Measurements from ENCODE around the gene GLS.
"Not testable (repeated sequence)": the region's sequence is repeated elsewhere in the genome, so short reads cannot be mapped to it uniquely, and the experiment has no call there.

DNA sequence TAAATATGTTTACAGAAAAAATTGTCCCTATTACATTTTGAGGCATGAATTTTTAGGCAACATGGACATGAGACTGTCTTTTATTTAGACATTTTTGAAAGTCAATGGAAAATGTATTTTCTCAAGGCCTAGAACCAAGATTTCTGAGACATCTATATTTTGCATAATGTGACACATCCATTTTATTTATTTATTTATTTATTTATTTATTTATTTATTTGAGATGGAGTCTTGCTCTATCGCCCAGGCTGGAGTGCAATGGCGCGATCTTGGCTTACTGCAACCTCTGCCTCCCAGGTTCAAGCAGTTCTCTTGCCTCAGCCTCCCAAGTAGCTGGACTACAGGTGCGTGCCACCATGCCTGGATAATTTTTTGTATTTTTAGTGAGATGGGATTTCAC is 27.6 kb upstream of the GLS start:
- TF ChIP-seq, protein P1, sequence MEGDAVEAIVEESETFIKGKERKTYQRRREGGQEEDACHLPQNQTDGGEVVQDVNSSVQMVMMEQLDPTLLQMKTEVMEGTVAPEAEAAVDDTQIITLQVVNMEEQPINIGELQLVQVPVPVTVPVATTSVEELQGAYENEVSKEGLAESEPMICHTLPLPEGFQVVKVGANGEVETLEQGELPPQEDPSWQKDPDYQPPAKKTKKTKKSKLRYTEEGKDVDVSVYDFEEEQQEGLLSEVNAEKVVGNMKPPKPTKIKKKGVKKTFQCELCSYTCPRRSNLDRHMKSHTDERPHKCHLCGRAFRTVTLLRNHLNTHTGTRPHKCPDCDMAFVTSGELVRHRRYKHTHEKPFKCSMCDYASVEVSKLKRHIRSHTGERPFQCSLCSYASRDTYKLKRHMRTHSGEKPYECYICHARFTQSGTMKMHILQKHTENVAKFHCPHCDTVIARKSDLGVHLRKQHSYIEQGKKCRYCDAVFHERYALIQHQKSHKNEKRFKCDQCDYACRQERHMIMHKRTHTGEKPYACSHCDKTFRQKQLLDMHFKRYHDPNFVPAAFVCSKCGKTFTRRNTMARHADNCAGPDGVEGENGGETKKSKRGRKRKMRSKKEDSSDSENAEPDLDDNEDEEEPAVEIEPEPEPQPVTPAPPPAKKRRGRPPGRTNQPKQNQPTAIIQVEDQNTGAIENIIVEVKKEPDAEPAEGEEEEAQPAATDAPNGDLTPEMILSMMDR (IDR thresholded peaks at IDR 0.05): not testable (repeated sequence)
- TF ChIP-seq POLR2AphosphoS5, POLR2A (IDR thresholded peaks at IDR 0.05): not testable (repeated sequence)
